Hematopoietic multipotent progenitor cell (in vitro differentiated cells): ENCODE measurements around the gene FBXL19. TPM values are rescaled to one million over a fixed set of nuclear protein-coding genes. Genes with fewer than 3 reads are reported as not detected.

ENCODE experiments used
- small RNA-seq: library from RNA; depleted of rRNA; stranded (forward); fragments of <200 nt; gene quantifications from one replicate; pipeline ENCODE3, GENCODE V24; 2012
- total RNA-seq: library from RNA; depleted of rRNA; stranded (reverse); fragments of >200 nt; gene quantifications from one replicate; pipeline ENCODE4 v1.2.3, GENCODE V29; 2012

Gene FBXL19
- total RNA-seq, 1 donor, result 38.0 TPM

Small RNA genes within 50 kb of the gene (small RNA-seq; reads per million reads assigned to genes)
- gene AC135048.1 (not detected), gene MIR4519 (not detected), gene MIR762 (not detected)

Other genes starting within 250 kb of the FBXL19 start
- gene SRCAP, start 224.4 kb upstream of the FBXL19 start, total RNA-seq, result 30.4 TPM
- gene PHKG2, start 175.1 kb upstream of the FBXL19 start, total RNA-seq, result 40.9 TPM
- 9.2 TPM for gene CFAP119, start 161.5 kb upstream of the FBXL19 start, total RNA-seq
- 98.0 TPM for gene RNF40, start 161.2 kb upstream of the FBXL19 start, total RNA-seq
- gene ZNF629, start 136.4 kb upstream of the FBXL19 start, total RNA-seq, result 18.0 TPM
- 15.1 TPM for gene BCL7C, start 29.5 kb upstream of the FBXL19 start, total RNA-seq
- 1.6 TPM for gene CTF1, start 27.0 kb upstream of the FBXL19 start, total RNA-seq
- gene ORAI3, start 25.5 kb downstream of the FBXL19 start, total RNA-seq, result 142 TPM
- 10.8 TPM for gene SETD1A, start 34.2 kb downstream of the FBXL19 start, total RNA-seq
- gene HSD3B7, start 61.6 kb downstream of the FBXL19 start, total RNA-seq, result 19.9 TPM
- 1.1 TPM for gene STX1B, start 87.1 kb downstream of the FBXL19 start, total RNA-seq
- gene STX4, start 110.0 kb downstream of the FBXL19 start, total RNA-seq, result 49.0 TPM
- gene ZNF668, start 150.7 kb downstream of the FBXL19 start, total RNA-seq, result 10.8 TPM
- 40.4 TPM for gene ZNF646, start 150.8 kb downstream of the FBXL19 start, total RNA-seq
- gene PRSS53, start 165.4 kb downstream of the FBXL19 start, total RNA-seq, result 1.6 TPM
- 116 TPM for gene VKORC1, start 171.2 kb downstream of the FBXL19 start, total RNA-seq
- gene BCKDK, start 184.8 kb downstream of the FBXL19 start, total RNA-seq, result 52.5 TPM
- 78.9 TPM for gene KAT8, start 194.1 kb downstream of the FBXL19 start, total RNA-seq
- gene PRSS8, start 212.2 kb downstream of the FBXL19 start, total RNA-seq, result not detected
- gene PRSS36, start 226.5 kb downstream of the FBXL19 start, total RNA-seq, result 1.1 TPM